SK-N-SH (cell line): ENCODE data around the gene A1BG. TPM values are rescaled to one million over a fixed set of nuclear protein-coding genes. Genes with fewer than 3 reads are reported as not detected.

Experiments used
- CTCF ChIA-PET: fragments of 300-600, 350-600 bp; formaldehyde crosslinking; extraction: SDS; loops from one replicate; lab custom pipeline; 2021; lab: Yijun Ruan, JAX
- POLR2A ChIA-PET: fragments of 350-600 bp; sonication (Branson Sonifier 250); formaldehyde crosslinking; extraction: SDS; loops from one replicate; lab custom pipeline; 2020; ENCODE audit warnings: antibody characterized with exemption, inconsistent platforms; lab: Yijun Ruan, JAX
- DNase-seq: peaks from one replicate; pipeline ENCODE4 v3.0.0; 2012
- H2AFZ ChIP-seq: fragments of 200-600 bp; sonication (generic); 2 replicates; pipeline ENCODE4 v1.8.1; 2016; ENCODE audit warnings: antibody characterized with exemption, mild to moderate bottlenecking, low read depth
- H3F3A ChIP-seq: fragments of 200-600 bp; sonication (generic); replicated peaks from 2 replicates; pipeline ENCODE3; 2016; ENCODE audit warnings: antibody characterized with exemption, mild to moderate bottlenecking; ENCODE audit not compliant: insufficient read depth
- H3K27ac ChIP-seq, 2 experiments: fragments of 200-500 bp in 1 of 2; fragments of 200-600 bp in 1 of 2; sonication (Bioruptor generic) in 1 of 2; sonication (generic), shearing (Covaris generic) in 1 of 2; 2 replicates each; pipeline versions ENCODE4 v1.5.1 to v1.6.1; 2014 to 2016; ENCODE audit warnings: low read depth in 2 of 2, inconsistent platforms in 1 of 2, low read length in 1 of 2, mild to moderate bottlenecking in 1 of 2, mixed read lengths in 1 of 2
- H3K27me3 ChIP-seq: fragments of 200-600 bp; sonication (generic), shearing (Covaris generic); 2 replicates; pipeline ENCODE4 v1.6.1; 2016; ENCODE audit warnings: mixed run types; ENCODE audit not compliant: insufficient read depth
- H3K36me3 ChIP-seq, 2 experiments: fragments of 200-500 bp in 1 of 2; fragments of 200-600 bp in 1 of 2; sonication (Bioruptor generic) in 1 of 2; sonication (generic) in 1 of 2; replicated peaks in 1 of 2; 2 replicates each; pipeline versions ENCODE3 to v1.5.1; 2014 to 2016; ENCODE audit warnings: low read length in 1 of 2, mild to moderate bottlenecking in 1 of 2; ENCODE audit not compliant: insufficient read depth in 2 of 2, control insufficient read depth in 1 of 2
- H3K4me1 ChIP-seq, 2 experiments: fragments of 200-500 bp in 1 of 2; fragments of 200-600 bp in 1 of 2; sonication (Bioruptor generic) in 1 of 2; sonication (generic), shearing (Covaris generic) in 1 of 2; 2 replicates each; pipeline versions ENCODE4 v1.5.1 to v1.6.1; 2014 to 2016; ENCODE audit warnings: low read depth in 1 of 2, low read length in 1 of 2, mixed run types in 1 of 2; ENCODE audit not compliant: insufficient read depth in 2 of 2, control insufficient read depth in 1 of 2
- H3K4me2 ChIP-seq: fragments of 200-600 bp; sonication (generic), shearing (Covaris generic); 2 replicates; pipeline ENCODE4 v1.6.1; 2017; ENCODE audit warnings: mixed run types
- H3K4me3 ChIP-seq, 2 experiments: fragments of 200-500 bp in 1 of 2; fragments of 200-600 bp in 1 of 2; sonication (Bioruptor generic) in 1 of 2; sonication (generic), shearing (Covaris generic) in 1 of 2; 2 replicates each; pipeline versions ENCODE4 v1.5.1 to v1.8.1; 2014 to 2016; ENCODE audit warnings: low read depth in 2 of 2, inconsistent platforms in 1 of 2, low read length in 1 of 2, mild to moderate bottlenecking in 1 of 2, mixed read lengths in 1 of 2, moderate library complexity in 1 of 2
- H3K79me2 ChIP-seq: fragments of 200-600 bp; sonication (generic); 2 replicates; pipeline ENCODE4 v1.8.1; 2017; ENCODE audit warnings: mild to moderate bottlenecking; ENCODE audit not compliant: insufficient read depth
- H3K9ac ChIP-seq: fragments of 200-600 bp; sonication (generic); 2 replicates; pipeline ENCODE4 v1.6.1; 2017; ENCODE audit warnings: mixed run types
- H3K9me2 ChIP-seq: fragments of 200-600 bp; sonication (generic); 2 replicates; pipeline ENCODE4 v1.6.1; 2017; ENCODE audit warnings: mixed run types
- H3K9me3 ChIP-seq: fragments of 200-600 bp; sonication (generic); 2 replicates; pipeline ENCODE4 v1.6.1; 2017; ENCODE audit warnings: mixed run types, mild to moderate bottlenecking, moderate library complexity
- H4K20me1 ChIP-seq: fragments of 200-600 bp; sonication (generic); 2 replicates; pipeline ENCODE4 v1.6.1; 2017; ENCODE audit warnings: mild to moderate bottlenecking, mixed run types; ENCODE audit not compliant: insufficient read depth
- CHD2 ChIP-seq: fragments of 150-350 bp; IDR thresholded peaks from 2 replicates; pipeline ENCODE4 v1.6.1; 2018; ENCODE audit warnings: low read length; ENCODE audit not compliant: partially characterized antibody
- ELF1 ChIP-seq: IDR thresholded peaks from 2 replicates; pipeline ENCODE4 v1.4.0; 2012
- EP300 ChIP-seq, 2 experiments: IDR thresholded peaks; 2 replicates each; pipeline versions ENCODE4 v1.4.0 to v1.6.1; 2012; ENCODE audit warnings: borderline replicate concordance in 1 of 2, low read depth in 1 of 2, low read length in 1 of 2
- EZH2phosphoT487 ChIP-seq: fragments of 200-600 bp; sonication (generic); IDR thresholded peaks from 2 replicates; pipeline ENCODE4 v1.6.1; 2017; ENCODE audit warnings: low read depth, mixed run types, mild to moderate bottlenecking, antibody characterized with exemption, moderate library complexity, borderline replicate concordance
- FOXJ3 ChIP-seq: sonication (generic); formaldehyde crosslinking; IDR thresholded peaks from 2 replicates; pipeline ENCODE4 v1.5.1; 2020; ENCODE audit warnings: mild to moderate bottlenecking, missing genetic modification reagents
- FOXM1 ChIP-seq: IDR thresholded peaks from 2 replicates; pipeline ENCODE4 v1.4.0; 2012; ENCODE audit warnings: low read depth, mild to moderate bottlenecking
- GABPA ChIP-seq: IDR thresholded peaks from 2 replicates; pipeline ENCODE4 v1.4.0; 2012; ENCODE audit warnings: low read depth, mild to moderate bottlenecking
- GATA2 ChIP-seq: sonication (generic); formaldehyde crosslinking; IDR thresholded peaks from 2 replicates; pipeline ENCODE4 v1.5.0; 2020; ENCODE audit warnings: mild to moderate bottlenecking, missing genetic modification reagents
- JUND ChIP-seq: IDR thresholded peaks from 2 replicates; pipeline ENCODE4 v1.4.0; 2012
- MEF2A ChIP-seq: IDR thresholded peaks from 2 replicates; pipeline ENCODE4 v1.4.0; 2012; ENCODE audit warnings: low read depth, borderline replicate concordance
- MXI1 ChIP-seq: IDR thresholded peaks from 2 replicates; pipeline ENCODE4 v1.6.1; 2012; ENCODE audit warnings: mild to moderate bottlenecking, low read depth, low read length, improper control_type of control experiment
- NRF1 ChIP-seq: IDR thresholded peaks from 2 replicates; pipeline ENCODE4 v1.6.1; 2012; ENCODE audit warnings: low read depth, mild to moderate bottlenecking, low read length
- POLR2AphosphoS5 ChIP-seq: IDR thresholded peaks from 2 replicates; pipeline ENCODE4 v1.6.1; 2012; ENCODE audit warnings: low read depth, low read length
- RCOR1 ChIP-seq: fragments of 150-350 bp; IDR thresholded peaks from 2 replicates; pipeline ENCODE4 v1.6.1; 2017; ENCODE audit warnings: antibody characterized with exemption, low read length
- RXRA ChIP-seq: IDR thresholded peaks from 2 replicates; pipeline ENCODE4 v1.4.0; 2012; ENCODE audit warnings: low read depth, mild to moderate bottlenecking, borderline replicate concordance
- SIN3A ChIP-seq: IDR thresholded peaks from 2 replicates; pipeline ENCODE4 v1.6.1; 2012; ENCODE audit warnings: low read depth, mild to moderate bottlenecking, low read length, moderate library complexity, borderline replicate concordance
- TAF1 ChIP-seq: IDR thresholded peaks from 2 replicates; pipeline ENCODE4 v1.6.1; 2012; ENCODE audit warnings: low read depth, mild to moderate bottlenecking, low read length, moderate library complexity, borderline replicate concordance
- TCF12 ChIP-seq: IDR thresholded peaks from 2 replicates; pipeline ENCODE4 v1.4.0; 2012
- TEAD4 ChIP-seq: IDR thresholded peaks from 2 replicates; pipeline ENCODE4 v1.4.0; 2012; ENCODE audit warnings: mild to moderate bottlenecking, borderline replicate concordance; ENCODE audit not compliant: insufficient read depth
- YY1 ChIP-seq: IDR thresholded peaks from 2 replicates; pipeline ENCODE4 v1.4.0; 2012; ENCODE audit warnings: low read depth, mild to moderate bottlenecking
- WGBS: methylation state at CpG from one replicate; pipeline ENCODE4 v1.1.6; 2017; ENCODE audit warnings: low lambda C conversion rate; 5-methylcytosine and 5-hydroxymethylcytosine counted together
- polyA plus RNA-seq, 3 experiments: library from polyadenylated mRNA; depleted of rRNA; stranded (reverse); fragments of >200 nt; gene quantifications; 2 replicates each; pipeline ENCODE4 v1.2.3, GENCODE V29; 2012
- TF ChIP-seq, protein P1 (sequence below): fragments of 150-350 bp; IDR thresholded peaks from 2 replicates; pipeline ENCODE4 v1.6.1; 2016; ENCODE audit warnings: mild to moderate bottlenecking, low read depth, low read length
- TF ChIP-seq, protein P2 (sequence below): IDR thresholded peaks from 2 replicates; pipeline ENCODE4 v1.4.0; 2012; ENCODE audit warnings: low read depth, borderline replicate concordance
- TF ChIP-seq, protein P3 (sequence below): IDR thresholded peaks from 2 replicates; pipeline ENCODE4; 2012
- TF ChIP-seq, protein P4 (sequence below): IDR thresholded peaks from 2 replicates; pipeline ENCODE4 v1.4.0; 2012; ENCODE audit warnings: low read depth
- TF ChIP-seq, protein P5 (sequence below): IDR thresholded peaks from 2 replicates; pipeline ENCODE4 v1.4.0; 2012; ENCODE audit warnings: low read depth, borderline replicate concordance

A1BG gene
- polyA plus RNA-seq, 1 of the 3 experiments (the other 2 are of a cell fraction), result 62.6 TPM

DNA sequence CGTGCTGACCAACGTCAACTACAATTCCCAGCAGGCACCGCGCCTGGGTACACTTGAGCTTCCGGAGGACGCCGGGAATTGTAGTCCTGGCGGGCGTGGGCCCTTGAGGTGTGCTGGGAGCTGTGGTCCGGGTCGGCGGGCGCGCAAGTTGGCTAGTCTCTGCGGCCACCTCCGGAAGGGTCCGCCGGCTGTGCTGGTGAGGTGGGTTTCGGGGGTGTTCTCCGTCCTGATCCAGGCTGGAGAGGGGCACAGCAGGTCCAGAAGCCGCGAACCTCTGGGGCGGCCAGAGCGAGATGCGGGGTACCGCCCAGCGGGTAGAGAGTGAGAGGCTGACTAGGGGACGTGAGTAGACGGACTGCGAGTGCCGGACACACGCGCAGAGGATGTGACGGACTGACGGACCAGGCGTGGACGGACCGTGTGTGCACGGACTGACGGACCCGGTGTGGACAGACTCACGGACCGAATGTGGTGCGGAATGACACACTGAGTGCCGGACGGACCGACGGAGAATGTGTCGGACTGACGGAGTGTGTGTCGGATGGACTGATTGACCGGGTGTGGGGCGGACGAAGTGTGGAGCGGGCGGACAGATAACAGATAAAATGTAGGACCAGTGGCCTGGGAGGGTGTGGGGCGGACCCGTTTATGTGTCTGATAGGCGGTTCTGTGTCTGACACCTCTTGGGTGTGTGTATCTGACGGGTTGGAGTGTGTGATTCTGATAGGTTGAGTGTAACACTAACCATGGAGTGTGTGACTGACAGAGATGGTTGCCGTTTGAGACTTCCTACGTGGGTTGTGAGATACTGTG, 26.2 kb downstream of the A1BG start, which contains the start of gene ZSCAN22:
Gene ZSCAN22, plus strand, starts transcription at position 81 of the 813 bp plus-strand sequence. CDS start 7,809 bp downstream, outside the sequence.
- POLR2A ChIA-PET, result interaction anchor here (0.6 to 1.6 kb wide), 7 partner anchors 13 to 192 kb away, joined by 3 to 13 read pairs (median 8); partner anchors contain the start of genes ERVK3-1, ZBTB45, ZNF497 and ZNF8
- peak within 1 kb of the TSS; percentile 83 to 90 for H3K27ac ChIP-seq
- TF ChIP-seq, protein P1, sequence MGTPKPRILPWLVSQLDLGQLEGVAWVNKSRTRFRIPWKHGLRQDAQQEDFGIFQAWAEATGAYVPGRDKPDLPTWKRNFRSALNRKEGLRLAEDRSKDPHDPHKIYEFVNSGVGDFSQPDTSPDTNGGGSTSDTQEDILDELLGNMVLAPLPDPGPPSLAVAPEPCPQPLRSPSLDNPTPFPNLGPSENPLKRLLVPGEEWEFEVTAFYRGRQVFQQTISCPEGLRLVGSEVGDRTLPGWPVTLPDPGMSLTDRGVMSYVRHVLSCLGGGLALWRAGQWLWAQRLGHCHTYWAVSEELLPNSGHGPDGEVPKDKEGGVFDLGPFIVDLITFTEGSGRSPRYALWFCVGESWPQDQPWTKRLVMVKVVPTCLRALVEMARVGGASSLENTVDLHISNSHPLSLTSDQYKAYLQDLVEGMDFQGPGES, result no peak
- TF ChIP-seq POLR2AphosphoS5, result peak; percentile 50
- no peak for TF ChIP-seq FOXM1
- TF ChIP-seq, protein P2, sequence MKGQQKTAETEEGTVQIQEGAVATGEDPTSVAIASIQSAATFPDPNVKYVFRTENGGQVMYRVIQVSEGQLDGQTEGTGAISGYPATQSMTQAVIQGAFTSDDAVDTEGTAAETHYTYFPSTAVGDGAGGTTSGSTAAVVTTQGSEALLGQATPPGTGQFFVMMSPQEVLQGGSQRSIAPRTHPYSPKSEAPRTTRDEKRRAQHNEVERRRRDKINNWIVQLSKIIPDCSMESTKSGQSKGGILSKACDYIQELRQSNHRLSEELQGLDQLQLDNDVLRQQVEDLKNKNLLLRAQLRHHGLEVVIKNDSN, result no peak; the same call in 1 of the 2 replicates
- TF ChIP-seq FOXJ3 (CRISPR knock-in tag), result peak; percentile 82
- no peak for TF ChIP-seq RXRA
- TF ChIP-seq ELF1, result peak; percentile 68
- peak; percentile 39; the same call in 1 of the 2 replicates for TF ChIP-seq YY1
- TF ChIP-seq TCF12, result no peak
- TF ChIP-seq RCOR1, result peak; percentile 32; the same call in 1 of the 2 replicates
- TF ChIP-seq MXI1, result peak; percentile 89
- no peak for TF ChIP-seq JUND
- TF ChIP-seq EZH2phosphoT487, result no peak
- TF ChIP-seq, protein P3, sequence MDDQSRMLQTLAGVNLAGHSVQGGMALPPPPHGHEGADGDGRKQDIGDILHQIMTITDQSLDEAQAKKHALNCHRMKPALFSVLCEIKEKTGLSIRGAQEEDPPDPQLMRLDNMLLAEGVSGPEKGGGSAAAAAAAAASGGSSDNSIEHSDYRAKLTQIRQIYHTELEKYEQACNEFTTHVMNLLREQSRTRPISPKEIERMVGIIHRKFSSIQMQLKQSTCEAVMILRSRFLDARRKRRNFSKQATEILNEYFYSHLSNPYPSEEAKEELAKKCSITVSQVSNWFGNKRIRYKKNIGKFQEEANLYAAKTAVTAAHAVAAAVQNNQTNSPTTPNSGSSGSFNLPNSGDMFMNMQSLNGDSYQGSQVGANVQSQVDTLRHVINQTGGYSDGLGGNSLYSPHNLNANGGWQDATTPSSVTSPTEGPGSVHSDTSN, result peak; percentile 16; the same call in 1 of the 2 replicates
- TF ChIP-seq, protein P4, sequence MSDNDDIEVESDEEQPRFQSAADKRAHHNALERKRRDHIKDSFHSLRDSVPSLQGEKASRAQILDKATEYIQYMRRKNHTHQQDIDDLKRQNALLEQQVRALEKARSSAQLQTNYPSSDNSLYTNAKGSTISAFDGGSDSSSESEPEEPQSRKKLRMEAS, result peak; percentile 89
- TF ChIP-seq TEAD4, result no peak
- 0 out of 2 replicates have a peak, but pooled peaks have one; percentile 66 for TF ChIP-seq TAF1
- TF ChIP-seq NRF1, result no peak
- TF ChIP-seq, protein P5, sequence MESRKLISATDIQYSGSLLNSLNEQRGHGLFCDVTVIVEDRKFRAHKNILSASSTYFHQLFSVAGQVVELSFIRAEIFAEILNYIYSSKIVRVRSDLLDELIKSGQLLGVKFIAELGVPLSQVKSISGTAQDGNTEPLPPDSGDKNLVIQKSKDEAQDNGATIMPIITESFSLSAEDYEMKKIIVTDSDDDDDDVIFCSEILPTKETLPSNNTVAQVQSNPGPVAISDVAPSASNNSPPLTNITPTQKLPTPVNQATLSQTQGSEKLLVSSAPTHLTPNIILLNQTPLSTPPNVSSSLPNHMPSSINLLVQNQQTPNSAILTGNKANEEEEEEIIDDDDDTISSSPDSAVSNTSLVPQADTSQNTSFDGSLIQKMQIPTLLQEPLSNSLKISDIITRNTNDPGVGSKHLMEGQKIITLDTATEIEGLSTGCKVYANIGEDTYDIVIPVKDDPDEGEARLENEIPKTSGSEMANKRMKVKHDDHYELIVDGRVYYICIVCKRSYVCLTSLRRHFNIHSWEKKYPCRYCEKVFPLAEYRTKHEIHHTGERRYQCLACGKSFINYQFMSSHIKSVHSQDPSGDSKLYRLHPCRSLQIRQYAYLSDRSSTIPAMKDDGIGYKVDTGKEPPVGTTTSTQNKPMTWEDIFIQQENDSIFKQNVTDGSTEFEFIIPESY, result peak; percentile 18; the same call in 1 of the 2 replicates
- TF ChIP-seq CHD2, result peak; percentile 83
- no peak for TF ChIP-seq MEF2A
- no peak for TF ChIP-seq GATA2 (CRISPR knock-in tag)
- peak; percentile 91 for TF ChIP-seq GABPA
- no peak; a peak in 1 of 4 replicates for TF ChIP-seq EP300 (IDR thresholded peaks at IDR 0.05; ENCODE audit: borderline replicate concordance in 1 of 2, low read depth in 1 of 2, low read length in 1 of 2)
- peak; percentile 95; the same call in 1 of the 2 replicates for TF ChIP-seq SIN3A
- H3K36me3 ChIP-seq, result peaks cover 0 to 2% of the 10 kb centered on the region in 2 experiments
- H3K79me2 ChIP-seq, result peaks cover 54% of the 10 kb centered on the region
- no peaks in the 10 kb centered on the region for H3K9me3 ChIP-seq
- H3K4me3 ChIP-seq, result peak within 1 kb of the TSS; percentile 70 to 89
- DNase-seq, result peak; percentile 94
- no peaks in the 10 kb centered on the region for H3F3A ChIP-seq
- no peaks in the 10 kb centered on the region for H3K27me3 ChIP-seq
- WGBS, result 1% methylated on average over 39 of the region's 62 CpGs
- peak within 1 kb of the TSS; percentile 92 for H3K4me2 ChIP-seq
- H4K20me1 ChIP-seq, result no peaks in the 10 kb centered on the region
- H3K4me1 ChIP-seq, result peaks cover 0 to 19% of the 10 kb centered on the region in 2 experiments; a peak in 1 of 4 replicates
- CTCF ChIA-PET, result interaction anchor here (1.0 to 3.7 kb wide), 4 partner anchors 19 to 193 kb away, joined by 3 to 17 read pairs (median 3); partner anchors contain the start of gene ZBTB45
- H3K9ac ChIP-seq, result peak within 1 kb of the TSS; percentile 91
- peak within 1 kb of the TSS; percentile 87 for H2AFZ ChIP-seq
- no peaks in the 10 kb centered on the region for H3K9me2 ChIP-seq
